Right atrium auricular region (tissue), 2 donors: ENCODE data around the gene LBH. TPM values are rescaled to one million over a fixed set of nuclear protein-coding genes. Genes with fewer than 3 reads are reported as not detected.

Experiments used
- DNase-seq: peaks from one replicate; pipeline ENCODE4 v3.0.0-alpha.2; 2019; ENCODE audit warnings: low spot score
- H3K27ac ChIP-seq, 2 donors: fragments of 200-600 bp; sonication (generic); 1 replicate in 1 of 2; 2 replicates in 1 of 2; pipeline ENCODE4 v1.5.1; 2016 to 2019
- H3K27me3 ChIP-seq, 2 donors: fragments of 200-600 bp; sonication (generic); one replicate each; pipeline versions ENCODE4 v1.5.1 to v1.6.0; 2017 to 2019
- H3K36me3 ChIP-seq: fragments of 200-600 bp; sonication (generic); one replicate; pipeline ENCODE4 v1.5.1; 2016
- H3K4me1 ChIP-seq, 2 donors: fragments of 200-600 bp; sonication (generic); one replicate each; pipeline versions ENCODE4 v1.5.1 to v1.6.0; 2017 to 2019
- H3K4me3 ChIP-seq, 2 donors: fragments of 200-600 bp; sonication (generic); 1 replicate in 1 of 2; 2 replicates in 1 of 2; pipeline ENCODE4 v1.5.1; 2017 to 2019; ENCODE audit warnings: mild to moderate bottlenecking in 1 of 2, moderate library complexity in 1 of 2
- H3K9me3 ChIP-seq, 2 donors: fragments of 200-600 bp; sonication (generic); one replicate each; pipeline ENCODE4 v1.5.1; 2019
- total RNA-seq, 2 donors: library from RNA; depleted of rRNA; stranded (reverse); fragments of >200 nt; gene quantifications; one replicate each; pipeline ENCODE4 v1.1.0, GENCODE V29; 2016
- TF ChIP-seq, protein P1 (sequence below), 2 donors: fragments of 200-600 bp; sonication (generic); IDR thresholded peaks; one replicate each; pipeline ENCODE4 v1.5.1; 2019; ENCODE audit warnings: antibody characterized with exemption in 2 of 2

LBH gene
- total RNA-seq, 2 donors from 2014 or later: 18.9 to 54.6 TPM

DNA sequence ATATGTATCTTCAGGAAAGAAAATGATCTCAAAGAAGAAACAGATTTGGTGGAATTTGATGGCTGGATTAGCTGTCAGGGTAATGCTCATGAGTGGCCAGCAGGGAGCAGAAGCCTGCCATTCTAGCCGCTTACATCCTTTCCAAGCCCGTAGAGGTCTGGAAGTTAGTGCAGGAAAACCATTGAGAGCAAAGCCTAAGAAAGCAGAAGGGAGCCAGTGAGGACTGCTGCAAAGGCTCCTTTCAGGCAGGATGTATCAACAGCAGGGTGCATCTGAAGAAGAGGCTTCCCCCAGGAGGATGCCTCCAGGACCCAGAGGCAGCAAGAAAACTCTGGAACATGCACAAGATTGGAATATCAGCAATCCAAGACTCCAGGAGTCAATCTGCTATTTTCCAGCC, 22.9 kb upstream of the LBH start:
- TF ChIP-seq, protein P1, sequence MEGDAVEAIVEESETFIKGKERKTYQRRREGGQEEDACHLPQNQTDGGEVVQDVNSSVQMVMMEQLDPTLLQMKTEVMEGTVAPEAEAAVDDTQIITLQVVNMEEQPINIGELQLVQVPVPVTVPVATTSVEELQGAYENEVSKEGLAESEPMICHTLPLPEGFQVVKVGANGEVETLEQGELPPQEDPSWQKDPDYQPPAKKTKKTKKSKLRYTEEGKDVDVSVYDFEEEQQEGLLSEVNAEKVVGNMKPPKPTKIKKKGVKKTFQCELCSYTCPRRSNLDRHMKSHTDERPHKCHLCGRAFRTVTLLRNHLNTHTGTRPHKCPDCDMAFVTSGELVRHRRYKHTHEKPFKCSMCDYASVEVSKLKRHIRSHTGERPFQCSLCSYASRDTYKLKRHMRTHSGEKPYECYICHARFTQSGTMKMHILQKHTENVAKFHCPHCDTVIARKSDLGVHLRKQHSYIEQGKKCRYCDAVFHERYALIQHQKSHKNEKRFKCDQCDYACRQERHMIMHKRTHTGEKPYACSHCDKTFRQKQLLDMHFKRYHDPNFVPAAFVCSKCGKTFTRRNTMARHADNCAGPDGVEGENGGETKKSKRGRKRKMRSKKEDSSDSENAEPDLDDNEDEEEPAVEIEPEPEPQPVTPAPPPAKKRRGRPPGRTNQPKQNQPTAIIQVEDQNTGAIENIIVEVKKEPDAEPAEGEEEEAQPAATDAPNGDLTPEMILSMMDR (IDR thresholded peaks at IDR 0.05): peak; percentile 78 to 96
- H3K9me3 ChIP-seq: no peaks in the 10 kb centered on the region
- H3K4me3 ChIP-seq: no peak overlapping the region
- H3K27me3 ChIP-seq: no peaks in the 10 kb centered on the region
- no peak for DNase-seq
- H3K27ac ChIP-seq: no peak overlapping the region
- no peaks in the 10 kb centered on the region for H3K36me3 ChIP-seq
- no peaks in the 10 kb centered on the region for H3K4me1 ChIP-seq

DNA sequence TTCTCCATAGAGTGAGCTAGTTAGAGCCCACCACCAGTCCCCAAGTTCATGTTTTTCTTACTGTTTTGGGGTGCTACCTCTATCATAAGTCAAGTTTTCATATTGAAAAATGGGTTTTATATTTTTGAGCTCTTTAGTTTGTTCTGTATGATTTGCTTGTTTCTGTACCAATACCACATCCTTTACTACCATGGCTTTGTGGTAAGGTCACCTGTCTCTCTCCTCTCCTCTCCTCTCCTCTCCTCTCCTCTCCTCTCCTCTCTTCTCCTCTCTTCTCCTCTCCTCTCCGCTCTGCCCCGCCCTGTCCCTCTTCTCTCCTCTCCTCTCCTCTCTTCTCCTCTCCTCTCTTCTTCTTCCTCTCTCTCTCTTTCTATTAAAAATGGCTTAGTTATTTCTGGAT, 22.1 kb upstream of the LBH start:
- Histone ChIP-seq H3K4me3 (no peak overlapping the region), H3K36me3 (no peaks in the 10 kb centered on the region), H3K9me3 (no peaks in the 10 kb centered on the region), H3K4me1 (no peaks in the 10 kb centered on the region), H3K27me3 (no peaks in the 10 kb centered on the region), H3K27ac (no peak overlapping the region)
- no peak for DNase-seq
- TF ChIP-seq, protein P1 (IDR thresholded peaks at IDR 0.05): no peak

DNA sequence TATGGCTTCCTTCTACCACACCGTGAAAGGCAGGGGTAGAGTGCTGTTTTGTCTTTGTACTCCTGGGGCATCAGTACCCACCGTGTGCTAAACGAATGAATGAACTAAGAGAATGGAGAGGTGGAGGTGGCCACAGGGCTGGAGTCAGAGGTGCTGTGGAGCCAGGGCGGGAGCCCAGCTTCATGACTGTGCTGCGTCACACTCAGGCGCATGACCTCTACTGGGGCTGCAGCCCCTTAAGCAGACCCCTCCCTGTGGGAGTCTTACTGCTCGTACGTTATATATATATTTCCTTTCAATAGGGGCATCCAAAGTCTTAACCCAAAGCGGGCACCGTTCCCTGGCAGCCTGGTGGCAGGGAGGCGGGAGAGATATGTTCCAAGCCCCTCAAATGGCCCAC, 18.0 kb upstream of the LBH start:
- H3K4me3 ChIP-seq: no peak overlapping the region
- TF ChIP-seq, protein P1 (IDR thresholded peaks at IDR 0.05): no peak
- no peaks in the 10 kb centered on the region for H3K4me1 ChIP-seq
- no peaks in the 10 kb centered on the region for H3K36me3 ChIP-seq
- H3K9me3 ChIP-seq: no peaks in the 10 kb centered on the region
- H3K27ac ChIP-seq: no peak overlapping the region
- no peaks in the 10 kb centered on the region for H3K27me3 ChIP-seq
- DNase-seq: no peak

DNA sequence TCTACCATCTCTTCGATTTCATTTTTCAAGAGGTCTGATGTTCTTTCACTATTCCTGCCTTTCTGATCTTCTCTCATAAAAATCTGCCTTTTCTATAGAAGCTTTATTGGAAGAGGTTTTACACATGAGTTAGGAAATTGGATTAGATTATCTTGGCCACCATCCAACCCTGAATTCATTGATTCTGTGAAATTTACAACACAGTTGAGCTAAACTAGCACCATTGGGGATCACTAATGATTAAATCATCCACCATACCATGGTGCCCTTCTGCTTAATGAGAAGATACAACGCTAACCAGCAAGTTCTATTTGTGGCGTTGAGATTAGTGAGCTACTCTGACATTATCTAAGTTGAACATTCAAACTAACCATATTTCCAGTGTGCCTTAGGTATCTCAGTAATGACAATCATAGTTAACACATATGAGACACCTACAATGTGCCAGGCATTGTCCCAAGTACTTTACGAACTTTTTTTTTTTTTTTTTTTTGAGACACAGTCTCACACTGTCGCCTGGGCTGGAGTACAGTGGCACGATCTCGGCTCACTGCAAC, 17.3 kb upstream of the LBH start:
- Histone ChIP-seq H3K27me3 (no peaks in the 10 kb centered on the region), H3K27ac (no peak overlapping the region), H3K4me1 (no peaks in the 10 kb centered on the region), H3K4me3 (no peak overlapping the region), H3K9me3 (no peaks in the 10 kb centered on the region), H3K36me3 (no peaks in the 10 kb centered on the region)
- TF ChIP-seq, protein P1 (IDR thresholded peaks at IDR 0.05): no peak
- no peak for DNase-seq

DNA sequence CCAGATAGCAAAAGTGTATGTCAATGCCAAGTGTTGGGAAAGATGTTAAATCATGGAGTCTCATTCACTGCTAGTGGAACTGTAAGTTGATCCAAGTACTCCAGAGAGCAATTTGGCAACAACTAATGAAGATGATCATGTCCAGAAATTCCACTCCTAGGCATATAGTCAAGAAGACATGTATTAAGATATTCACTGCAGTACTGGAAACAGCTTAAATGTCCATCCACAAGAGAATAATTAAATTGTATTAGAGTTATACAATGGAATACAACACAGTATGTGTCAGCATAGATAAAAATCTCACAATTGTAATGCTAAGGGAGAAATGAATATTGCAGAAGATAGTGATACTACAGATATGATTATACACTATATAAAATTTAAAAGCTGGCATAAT, 15.2 kb upstream of the LBH start:
- no peak for DNase-seq
- no peaks in the 10 kb centered on the region for H3K4me1 ChIP-seq
- no peak overlapping the region for H3K4me3 ChIP-seq
- H3K36me3 ChIP-seq: no peaks in the 10 kb centered on the region
- no peaks in the 10 kb centered on the region for H3K27me3 ChIP-seq
- TF ChIP-seq, protein P1 (IDR thresholded peaks at IDR 0.05): no peak
- no peak overlapping the region for H3K27ac ChIP-seq
- no peaks in the 10 kb centered on the region for H3K9me3 ChIP-seq

DNA sequence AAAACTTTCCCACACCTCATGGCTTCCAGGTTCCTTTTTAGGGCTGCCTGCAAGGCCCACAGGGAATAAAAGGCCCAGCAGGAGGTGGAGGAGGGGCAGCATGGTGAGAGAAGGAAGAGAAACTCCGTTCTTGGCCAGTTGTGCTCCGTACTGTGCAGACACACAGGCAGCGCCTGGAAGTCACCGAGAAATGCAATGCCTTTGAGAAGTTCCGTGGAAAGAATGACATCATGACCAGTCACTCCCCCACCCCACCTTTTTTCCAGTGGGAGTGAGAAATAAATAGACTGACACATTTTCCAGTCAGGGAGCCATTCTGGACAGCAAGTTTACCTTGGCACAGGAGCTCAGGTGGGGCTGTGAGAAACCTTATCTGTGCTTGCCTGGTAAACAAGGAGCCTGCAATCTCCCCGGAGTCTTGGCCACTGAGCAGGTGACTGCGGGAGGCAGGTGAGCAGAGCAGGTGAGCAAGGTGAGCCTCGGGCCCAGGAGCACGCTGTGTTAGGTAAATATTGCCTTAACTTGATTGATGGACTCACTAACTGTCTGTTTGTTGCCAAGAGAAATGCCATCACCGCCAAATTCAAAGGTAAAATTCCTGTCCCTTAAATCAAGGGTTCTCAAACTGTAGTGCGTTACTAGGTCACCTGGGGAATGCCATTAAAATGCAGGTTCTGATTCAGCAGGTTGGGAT, 13.5 kb upstream of the LBH start:
- Histone ChIP-seq H3K27me3 (no peaks in the 10 kb centered on the region), H3K36me3 (no peaks in the 10 kb centered on the region), H3K27ac (no peak overlapping the region), H3K4me3 (no peak overlapping the region), H3K9me3 (no peaks in the 10 kb centered on the region), H3K4me1 (no peaks in the 10 kb centered on the region)
- TF ChIP-seq, protein P1 (IDR thresholded peaks at IDR 0.05): no peak
- DNase-seq: no peak
